Natural killer cell (primary cell): ENCODE measurements around the gene MACF1. TPM values are rescaled to one million over a fixed set of nuclear protein-coding genes. Genes with fewer than 3 reads are reported as not detected.
"Not testable (repeated sequence)": the region's sequence is repeated elsewhere in the genome, so short reads cannot be mapped to it uniquely, and the experiment has no call there.

Experiments used
- ATAC-seq, 3 donors: fragments of 150-1000 bp in 2 of 3; fragments of 200-7000 bp in 1 of 3; cut with Tn5 transposase; 1 replicate in 1 of 3; 2 replicates in 2 of 3; pipeline ENCODE4 v1.10.0; 2021; ENCODE audit warnings: mild to moderate bottlenecking in 2 of 3, moderate library complexity in 2 of 3
- DNase-seq, 2 donors: peaks; one replicate each; pipeline versions ENCODE4 v3.0.0 to v3.0.0-alpha.2; 2013 to 2021; ENCODE audit warnings: mixed read lengths in 1 of 2
- H3K27ac ChIP-seq: one replicate; pipeline ENCODE4 v1.5.1; 2013; ENCODE audit warnings: mild to moderate bottlenecking, low read length
- H3K27me3 ChIP-seq: one replicate; pipeline ENCODE4 v1.6.1; 2013; ENCODE audit warnings: low read length; ENCODE audit not compliant: control insufficient read depth, insufficient read depth
- H3K36me3 ChIP-seq: one replicate; pipeline ENCODE4 v1.6.1; 2013; ENCODE audit warnings: low read length; ENCODE audit not compliant: control insufficient read depth, insufficient read depth
- H3K4me1 ChIP-seq: one replicate; pipeline ENCODE4 v1.6.1; 2013; ENCODE audit warnings: low read length; ENCODE audit not compliant: control insufficient read depth, insufficient read depth
- H3K4me3 ChIP-seq: one replicate; pipeline ENCODE4 v1.5.1; 2013; ENCODE audit warnings: low read length
- H3K9me3 ChIP-seq: one replicate; pipeline ENCODE4 v1.6.1; 2013; ENCODE audit warnings: low read length; ENCODE audit not compliant: control insufficient read depth, insufficient read depth
- H3K27ac Mint-ChIP-seq, 2 donors: one replicate each; pipeline ENCODE4 v1.8.0; 2022; ENCODE audit warnings: mild to moderate bottlenecking in 2 of 2, mixed read lengths in 2 of 2, moderate library complexity in 1 of 2
- H3K27me3 Mint-ChIP-seq, 2 donors: one replicate each; pipeline ENCODE4 v1.8.0; 2022; ENCODE audit warnings: low read depth in 2 of 2, mixed read lengths in 2 of 2
- H3K36me3 Mint-ChIP-seq: one replicate; pipeline ENCODE4 v1.8.0; 2022; ENCODE audit warnings: mixed read lengths
- H3K4me1 Mint-ChIP-seq, 2 donors: one replicate each; pipeline ENCODE4 v1.8.0; 2022; ENCODE audit warnings: mixed read lengths in 2 of 2
- H3K4me3 Mint-ChIP-seq: one replicate; pipeline ENCODE4 v1.8.0; 2022; ENCODE audit warnings: mild to moderate bottlenecking, moderate library complexity, mixed read lengths
- H3K9me3 Mint-ChIP-seq, 2 donors: one replicate each; pipeline ENCODE4 v1.8.0; 2022; ENCODE audit warnings: mixed read lengths in 2 of 2
- WGBS: methylation state at CpG from one replicate; pipeline ENCODE4 v1.1.7; 2013; ENCODE audit warnings: missing lambda C conversion rate; ENCODE audit not compliant: insufficient coverage; 5-methylcytosine and 5-hydroxymethylcytosine counted together
- intact Hi-C: fragments of 100-400 bp; cut with micrococcal nuclease; formaldehyde crosslinking; loops from one replicate; pipeline ENCODE4 v1.14.2; 2022
- total RNA-seq, 4 donors: library from RNA; stranded (reverse); fragments of 120-200 nt in 1 of 4; gene quantifications; one replicate each; pipeline versions ENCODE4 v1.2.3 to v1.2.4, GENCODE V29; 2013 to 2022
- TF ChIP-seq, protein P1 (sequence below): fragments of 200-600 bp; IDR thresholded peaks from one replicate; pipeline ENCODE4 v1.8.0; 2022; ENCODE audit warnings: antibody characterized with exemption

MACF1 gene
- total RNA-seq, 3 donors from 2014 or later (not counting 1 experiment from before 2014, with no cell fraction given): 752 to 811 (median 752) TPM

DNA sequence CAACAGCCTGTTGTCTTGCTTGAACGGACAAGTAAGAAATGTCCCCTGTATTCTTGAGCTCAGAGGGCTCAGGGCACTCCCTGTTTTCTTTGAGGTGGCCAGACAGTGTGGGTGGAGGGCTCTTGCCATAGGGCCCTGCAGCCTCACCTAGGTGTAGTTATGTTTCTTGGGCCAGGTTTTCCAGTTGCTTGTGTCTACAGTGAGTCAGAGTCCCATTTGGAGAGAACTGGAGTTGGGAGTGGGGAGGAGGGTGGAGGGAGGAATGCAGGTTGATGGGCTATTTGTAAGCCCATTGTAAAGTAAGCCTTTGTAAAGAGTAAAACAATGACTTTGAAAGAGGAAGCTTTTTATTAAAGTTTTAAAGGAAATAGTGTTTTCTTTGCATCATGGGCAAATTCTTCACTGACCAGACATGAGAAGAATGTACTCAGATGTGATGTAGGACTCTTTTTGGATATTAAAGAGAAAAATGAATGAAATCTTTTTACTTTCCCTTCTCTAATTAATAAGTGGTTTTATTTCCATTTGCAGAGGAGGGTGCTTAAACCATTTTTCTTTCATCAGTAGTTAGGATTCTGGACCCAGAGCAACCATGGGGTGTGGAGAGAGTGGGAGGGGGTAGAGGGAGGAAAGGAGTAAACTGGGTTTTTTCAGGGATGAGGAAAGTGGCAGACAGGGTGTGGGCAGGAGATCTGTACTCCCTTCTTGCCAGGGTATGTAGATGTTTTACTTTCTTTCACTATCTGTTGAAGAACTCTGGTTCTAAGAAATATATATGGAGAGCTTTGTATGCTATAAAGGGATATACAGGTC, 45.1 kb upstream of the MACF1 start:
- H3K27ac Mint-ChIP-seq: no peak overlapping the region
- Histone ChIP-seq H3K4me3 (no peak overlapping the region), H3K4me1 (no peaks in the 10 kb centered on the region), H3K36me3 (no peaks in the 10 kb centered on the region), H3K27me3 (no peaks in the 10 kb centered on the region), H3K9me3 (no peaks in the 10 kb centered on the region), H3K27ac (no peak overlapping the region)
- no peak overlapping the region for H3K4me3 Mint-ChIP-seq
- intact Hi-C loops: no loop called here
- no peak for DNase-seq
- TF ChIP-seq, protein P1, sequence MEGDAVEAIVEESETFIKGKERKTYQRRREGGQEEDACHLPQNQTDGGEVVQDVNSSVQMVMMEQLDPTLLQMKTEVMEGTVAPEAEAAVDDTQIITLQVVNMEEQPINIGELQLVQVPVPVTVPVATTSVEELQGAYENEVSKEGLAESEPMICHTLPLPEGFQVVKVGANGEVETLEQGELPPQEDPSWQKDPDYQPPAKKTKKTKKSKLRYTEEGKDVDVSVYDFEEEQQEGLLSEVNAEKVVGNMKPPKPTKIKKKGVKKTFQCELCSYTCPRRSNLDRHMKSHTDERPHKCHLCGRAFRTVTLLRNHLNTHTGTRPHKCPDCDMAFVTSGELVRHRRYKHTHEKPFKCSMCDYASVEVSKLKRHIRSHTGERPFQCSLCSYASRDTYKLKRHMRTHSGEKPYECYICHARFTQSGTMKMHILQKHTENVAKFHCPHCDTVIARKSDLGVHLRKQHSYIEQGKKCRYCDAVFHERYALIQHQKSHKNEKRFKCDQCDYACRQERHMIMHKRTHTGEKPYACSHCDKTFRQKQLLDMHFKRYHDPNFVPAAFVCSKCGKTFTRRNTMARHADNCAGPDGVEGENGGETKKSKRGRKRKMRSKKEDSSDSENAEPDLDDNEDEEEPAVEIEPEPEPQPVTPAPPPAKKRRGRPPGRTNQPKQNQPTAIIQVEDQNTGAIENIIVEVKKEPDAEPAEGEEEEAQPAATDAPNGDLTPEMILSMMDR: no peak
- H3K36me3 Mint-ChIP-seq: no peaks in the 10 kb centered on the region
- WGBS: 78% methylated on average over 1 of the region's 1 CpG
- no peaks in the 10 kb centered on the region for H3K9me3 Mint-ChIP-seq
- no peak for ATAC-seq
- H3K27me3 Mint-ChIP-seq: no peaks in the 10 kb centered on the region
- peaks cover 0 to 8% of the 10 kb centered on the region in 2 donors for H3K4me1 Mint-ChIP-seq

DNA sequence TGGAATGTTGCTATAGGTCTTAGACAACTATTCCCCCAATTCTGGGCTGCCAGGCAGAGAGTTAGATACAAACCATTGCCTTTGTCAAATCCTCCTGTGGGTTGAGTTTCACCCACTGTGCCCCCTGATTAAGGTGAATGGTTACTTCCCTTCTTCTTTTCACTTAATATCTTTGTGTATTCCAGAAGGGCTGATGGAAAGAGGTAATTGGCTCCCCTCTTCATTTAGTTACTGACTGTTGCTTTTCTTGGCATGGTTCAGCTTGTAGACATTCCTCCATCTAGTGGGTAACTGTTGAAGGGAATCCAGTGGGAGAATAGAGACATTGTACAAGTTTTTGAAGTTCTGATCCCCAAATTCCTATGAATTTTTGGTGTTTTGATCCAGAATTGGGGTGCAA, 43.8 kb upstream of the MACF1 start:
- DNase-seq: no peak
- Mint-ChIP-seq H3K36me3 (no peaks in the 10 kb centered on the region), H3K9me3 (no peaks in the 10 kb centered on the region), H3K4me1 (no peaks in the 10 kb centered on the region), H3K4me3 (no peak overlapping the region), H3K27me3 (no peaks in the 10 kb centered on the region), H3K27ac (no peak overlapping the region)
- Histone ChIP-seq H3K36me3 (no peaks in the 10 kb centered on the region), H3K4me3 (no peak overlapping the region), H3K27me3 (no peaks in the 10 kb centered on the region), H3K27ac (no peak overlapping the region), H3K4me1 (no peaks in the 10 kb centered on the region), H3K9me3 (no peaks in the 10 kb centered on the region)
- ATAC-seq: no peak
- intact Hi-C loops: no loop called here
- TF ChIP-seq, protein P1: no peak

DNA sequence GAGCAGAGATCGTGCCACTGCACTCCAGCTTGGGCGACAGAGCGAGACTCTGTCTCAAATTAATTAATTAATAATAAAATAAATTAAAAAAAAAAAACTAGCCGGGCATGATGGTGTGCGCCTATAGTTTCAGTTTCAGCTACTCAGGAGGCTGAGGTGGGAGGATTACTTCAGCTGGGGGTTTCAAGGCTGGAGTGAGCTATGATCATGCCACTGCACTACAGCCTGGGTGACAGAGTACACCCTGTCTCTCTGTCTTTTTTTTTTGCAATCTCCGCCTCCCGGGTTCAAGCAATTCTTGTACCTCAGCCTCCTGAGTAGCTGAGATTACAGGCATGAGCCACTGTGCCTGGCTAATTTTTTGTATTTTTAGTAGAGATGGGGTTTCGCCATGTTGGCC, 42.7 kb upstream of the MACF1 start:
- H3K4me3 Mint-ChIP-seq, H3K9me3 Mint-ChIP-seq, H3K27me3 Mint-ChIP-seq, H3K9me3 ChIP-seq, H3K4me3 ChIP-seq, DNase-seq, intact Hi-C loops, H3K27ac ChIP-seq, ATAC-seq, H3K36me3 ChIP-seq, H3K27me3 ChIP-seq, H3K4me1 ChIP-seq, H3K27ac Mint-ChIP-seq, H3K36me3 Mint-ChIP-seq, H3K4me1 Mint-ChIP-seq: not testable (repeated sequence)
- WGBS: 97% methylated on average over 4 of the region's 8 CpGs

DNA sequence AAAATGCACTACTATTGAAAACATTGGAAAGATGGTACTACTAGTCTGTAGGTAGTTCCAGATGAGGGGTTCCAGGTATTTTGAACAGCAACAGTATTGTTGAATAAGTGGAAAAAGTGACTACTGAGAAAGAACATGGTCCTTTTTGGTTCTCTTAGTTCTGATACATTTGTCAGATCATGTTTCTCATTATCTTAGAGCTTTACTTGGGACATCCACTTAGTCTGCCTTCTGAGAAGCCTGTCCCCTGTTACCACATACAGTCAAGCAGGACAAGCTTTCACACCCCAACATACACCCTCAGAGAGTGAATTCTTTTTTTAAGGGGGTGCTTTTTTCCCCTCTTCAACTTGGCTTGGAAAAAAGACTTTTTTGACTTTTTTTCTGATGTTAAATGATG, 41.0 kb upstream of the MACF1 start:
- H3K36me3 Mint-ChIP-seq: no peaks in the 10 kb centered on the region
- no peaks in the 10 kb centered on the region for H3K27me3 Mint-ChIP-seq
- Histone ChIP-seq H3K27me3 (no peaks in the 10 kb centered on the region), H3K4me1 (no peaks in the 10 kb centered on the region), H3K4me3 (no peak overlapping the region), H3K9me3 (no peaks in the 10 kb centered on the region), H3K36me3 (no peaks in the 10 kb centered on the region), H3K27ac (no peak overlapping the region)
- intact Hi-C loops: no loop called here
- TF ChIP-seq, protein P1: no peak
- DNase-seq (no peak), ATAC-seq (no peak)
- H3K4me1 Mint-ChIP-seq: no peaks in the 10 kb centered on the region
- H3K27ac Mint-ChIP-seq: no peak overlapping the region
- no peak overlapping the region for H3K4me3 Mint-ChIP-seq
- H3K9me3 Mint-ChIP-seq: no peaks in the 10 kb centered on the region
